Right hindlimb (tissue), 1 donor: ENCODE results near the gene PRKCE.

Experiments
- DNase-seq: peaks from one replicate; pipeline ENCODE4 v3.0.0-alpha.2; 2018

PRKCE gene

DNA sequence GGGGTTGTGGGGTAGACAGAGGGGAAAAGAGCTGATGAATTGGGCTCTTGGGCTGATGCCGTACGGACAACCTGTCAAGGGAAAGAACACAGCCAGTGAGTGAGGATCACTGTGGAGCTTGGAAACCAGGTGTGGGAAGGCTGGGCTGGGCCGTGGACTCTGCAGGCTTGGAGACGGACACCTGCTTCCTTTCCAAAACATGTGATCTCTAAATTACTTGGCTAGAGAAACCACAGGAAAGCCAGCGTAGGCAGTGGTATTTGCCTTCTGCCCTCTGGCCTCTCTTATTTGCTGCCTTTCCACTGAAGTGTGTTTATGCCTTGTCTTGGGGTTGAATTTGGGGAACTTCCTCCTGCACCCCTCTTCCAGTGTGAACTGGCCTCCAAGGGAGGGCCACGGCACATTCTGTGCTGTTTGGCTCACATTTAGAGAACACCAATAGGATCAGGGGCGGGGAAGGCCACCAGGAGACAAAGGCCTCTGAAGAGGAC, 267.7 kb downstream of the PRKCE start:
- DNase-seq: no peak

- DNase-seq: no peak
Measured at GRCh38 chr2:45919711-45920111, 268.2 kb downstream of the PRKCE start.

GRCh38 chr2:45921921-45922320, 270.4 kb downstream of the PRKCE start:
- DNase-seq: no peak

DNA sequence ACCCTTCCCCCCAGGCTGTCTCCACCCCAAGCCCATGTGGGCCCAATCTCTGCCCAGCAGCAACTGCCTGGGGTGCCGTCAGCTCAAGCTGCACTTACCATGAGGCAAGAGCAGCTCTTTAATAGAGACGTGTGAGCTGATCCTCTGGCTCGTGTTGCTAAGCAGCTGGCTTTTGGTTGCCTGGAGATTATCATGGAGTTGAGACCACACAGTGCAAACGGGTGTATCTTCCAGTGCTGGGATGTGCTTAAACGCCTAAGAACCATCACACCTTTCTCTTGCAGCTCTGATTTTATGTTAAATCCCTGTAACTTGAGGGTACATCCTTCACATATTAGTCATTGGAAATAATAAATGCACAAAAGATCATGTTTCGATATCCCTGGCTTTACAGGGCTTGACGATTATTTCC, 271.1 kb downstream of the PRKCE start:
- peak; percentile 47 for DNase-seq

DNA sequence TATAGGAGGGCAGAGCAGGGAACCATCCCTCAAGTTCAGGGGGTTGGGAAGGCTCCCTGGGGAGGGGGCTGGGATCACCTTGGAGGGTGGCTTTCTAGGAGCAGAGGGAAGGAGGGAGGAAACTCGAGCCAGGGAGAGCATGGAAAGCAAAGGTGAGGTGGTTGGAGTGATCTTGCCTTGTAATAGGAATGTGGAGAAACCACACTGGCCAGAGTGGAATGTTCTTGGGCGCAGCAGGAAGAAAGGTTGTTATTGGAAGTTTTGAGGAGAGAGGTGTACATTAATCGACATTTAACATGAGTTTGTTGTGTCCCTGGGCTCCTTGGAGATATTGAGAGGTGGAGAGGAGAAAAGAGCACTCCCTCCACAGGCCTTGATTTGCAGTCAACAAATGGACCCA, 272.2 kb downstream of the PRKCE start:
- no peak for DNase-seq

DNA sequence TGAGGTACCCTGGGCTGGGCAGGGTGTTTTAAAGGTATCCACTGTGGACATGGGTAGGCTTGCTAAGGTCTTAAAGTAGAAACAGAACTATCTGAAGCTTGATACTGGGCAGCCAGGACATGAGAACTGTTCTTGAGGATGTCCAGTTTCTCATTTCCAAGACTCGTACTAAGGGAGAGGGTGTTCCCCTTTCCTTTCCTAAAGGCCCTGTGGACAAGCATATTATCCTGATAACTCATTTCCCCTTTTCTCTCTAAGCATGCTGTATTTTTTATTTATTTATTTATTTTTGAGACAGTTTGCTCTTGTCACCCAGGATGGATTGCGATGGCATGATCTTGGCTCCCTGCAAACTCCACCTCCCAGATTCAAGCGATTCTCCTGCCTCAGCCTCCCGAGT, 273.6 kb downstream of the PRKCE start:
- DNase-seq: no peak

GRCh38 chr2:45925636-45926366, 274.3 kb downstream of the PRKCE start:
- DNase-seq: no peak

GRCh38 chr2:45928946-45929345, 277.5 kb downstream of the PRKCE start:
- no peak for DNase-seq

DNA sequence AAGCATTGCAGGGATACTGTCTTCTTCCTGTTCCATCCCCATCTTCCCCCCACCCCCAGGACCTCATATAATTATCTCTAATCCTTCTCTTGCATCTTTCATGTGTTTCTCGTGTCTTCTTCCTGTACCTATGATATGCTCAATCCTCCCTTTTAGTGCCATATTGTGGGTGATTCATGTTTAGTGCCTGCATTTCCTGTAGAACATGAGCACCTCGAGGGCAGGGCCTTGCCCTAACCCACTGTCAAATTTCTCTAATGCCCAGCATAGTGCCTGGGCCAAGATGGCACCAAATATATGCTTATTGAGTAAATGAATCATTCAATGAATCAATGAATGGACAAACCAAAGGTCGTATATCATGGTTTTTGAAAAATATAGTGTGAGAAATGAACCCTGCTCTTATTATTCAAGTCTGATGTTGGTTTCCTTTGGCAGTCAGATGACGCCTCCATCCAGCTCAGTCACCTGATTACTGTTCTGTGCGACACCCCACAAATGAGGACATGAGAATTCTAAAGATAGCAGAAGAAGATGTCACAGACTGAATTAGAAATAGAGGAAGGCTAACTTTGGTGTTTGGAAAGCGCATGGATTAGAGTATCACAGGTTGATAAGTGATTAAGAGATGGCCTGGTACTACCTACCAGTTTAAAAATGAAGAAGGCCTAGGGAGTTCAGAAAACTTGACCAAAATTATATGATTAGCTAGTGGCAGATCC, 278.4 kb downstream of the PRKCE start:
- no peak for DNase-seq

GRCh38 chr2:45930396-45930792, 278.9 kb downstream of the PRKCE start:
- DNase-seq: no peak

DNA sequence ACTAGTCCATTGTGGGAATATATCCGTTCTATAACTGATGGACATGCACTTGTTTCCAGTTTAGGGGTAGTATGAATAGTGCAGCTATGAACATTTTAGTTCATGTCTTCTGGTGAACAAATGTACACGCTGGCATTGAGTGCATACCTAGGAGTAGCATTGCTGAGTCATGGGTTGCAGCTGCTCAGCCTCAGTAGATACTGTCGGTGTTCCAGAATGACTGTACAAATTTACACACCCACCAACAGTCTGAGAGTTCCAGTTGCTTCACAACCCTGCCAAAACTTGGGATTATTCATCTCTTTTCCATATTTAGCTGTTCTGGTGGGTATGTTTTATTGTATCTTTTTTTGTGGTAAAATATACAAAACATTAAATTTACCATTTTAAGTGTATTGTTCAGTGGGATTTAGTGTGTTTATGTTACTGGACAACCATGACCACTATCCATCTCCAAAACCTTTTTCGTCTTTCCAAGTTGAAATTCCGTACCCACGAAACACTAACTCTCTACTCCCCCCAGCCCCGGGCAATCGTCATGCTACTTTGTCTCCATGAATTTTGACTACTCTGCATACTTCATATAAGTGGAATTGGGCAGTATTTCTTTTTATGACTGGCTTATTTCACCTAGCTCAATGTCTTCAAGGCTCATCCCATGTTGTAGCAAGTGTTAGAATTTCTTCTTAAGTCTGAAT, 281.0 kb downstream of the PRKCE start:
- no peak for DNase-seq

- DNase-seq: peak; percentile 90
Measured at GRCh38 chr2:45935791-45936622, 284.5 kb downstream of the PRKCE start.

DNA sequence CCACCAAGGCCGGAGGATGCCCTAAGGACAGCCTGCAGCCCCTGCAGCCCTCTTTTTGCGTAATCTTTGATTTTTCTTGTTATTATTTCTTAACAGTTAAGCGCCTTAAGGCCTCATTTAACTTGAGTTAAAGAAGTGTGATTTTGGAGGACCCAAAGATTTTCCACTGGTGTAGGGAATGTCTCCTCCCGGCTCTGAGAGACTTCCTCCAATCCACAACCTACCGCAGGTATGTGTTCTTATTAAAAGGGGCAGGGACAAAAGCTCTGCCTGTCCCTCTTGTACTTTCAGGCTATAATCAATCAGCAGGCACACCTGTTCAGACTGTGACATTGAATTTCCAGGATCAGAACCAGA, 285.1 kb downstream of the PRKCE start:
- DNase-seq: no peak

DNA sequence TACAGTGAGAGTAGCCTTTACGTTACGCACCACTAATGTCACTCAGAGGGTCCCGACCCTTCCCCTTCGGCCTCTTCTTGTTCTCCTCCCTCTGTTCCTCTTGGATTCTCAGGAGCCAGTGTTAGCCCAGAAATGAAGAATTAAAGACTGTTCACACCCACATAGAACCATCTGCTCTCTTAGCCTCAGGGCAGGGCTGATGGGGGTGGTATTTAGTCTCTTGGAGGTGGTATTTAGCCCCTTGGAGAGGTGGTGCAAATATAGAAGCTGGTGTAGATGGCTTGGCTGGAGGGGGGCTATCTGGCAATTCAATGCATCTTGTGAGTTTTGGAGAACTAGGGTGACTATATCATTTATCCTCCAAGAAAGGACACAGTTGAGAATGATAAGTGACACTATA, 286.5 kb downstream of the PRKCE start:
- DNase-seq: no peak

DNA sequence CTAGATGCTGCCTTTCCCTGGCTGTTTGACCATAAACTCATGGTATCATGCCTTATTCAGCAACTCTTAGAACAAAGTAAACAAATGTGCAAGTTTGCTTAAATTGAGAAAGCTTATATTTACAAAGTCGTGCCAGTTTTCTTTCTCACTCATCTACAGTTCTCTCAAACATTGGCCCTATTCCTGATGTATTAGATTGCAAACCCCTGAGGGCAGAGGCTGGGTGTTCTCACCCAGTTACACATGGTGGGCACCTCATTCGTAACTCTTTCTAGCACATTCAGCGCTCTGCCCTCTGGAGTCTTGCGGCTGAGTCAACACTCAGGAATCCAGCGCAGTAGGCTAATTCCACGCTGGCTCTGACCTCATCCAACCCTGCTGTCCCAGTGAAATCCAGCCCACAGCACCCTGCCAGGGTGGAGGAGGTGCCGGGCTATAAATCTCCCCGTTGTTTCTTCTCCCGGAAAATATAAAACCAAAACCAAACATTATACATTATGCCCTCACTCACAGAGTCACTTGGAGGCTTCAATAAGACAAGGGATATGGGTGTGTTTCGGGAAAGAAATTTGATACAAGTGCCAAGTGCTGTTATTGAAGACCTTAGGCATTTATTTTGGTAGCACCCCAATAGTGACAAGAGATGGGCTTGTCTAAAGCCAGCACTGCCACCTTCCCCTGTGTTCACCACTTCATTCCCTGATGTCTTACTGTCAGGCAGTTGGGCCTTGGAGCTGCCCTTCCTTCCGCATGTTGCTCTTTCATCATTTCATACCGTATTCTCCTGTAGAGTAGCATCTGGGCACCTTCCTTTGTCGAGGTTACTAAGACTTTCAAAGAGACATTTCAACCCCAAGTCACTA, 287.4 kb downstream of the PRKCE start:
- DNase-seq: peak; percentile 80

GRCh38 chr2:45941531-45942236, 290.2 kb downstream of the PRKCE start:
- DNase-seq: no peak

- DNase-seq: no peak
Measured at GRCh38 chr2:45942237-45942738, 290.8 kb downstream of the PRKCE start.

GRCh38 chr2:45943219-45944044, 292.0 kb downstream of the PRKCE start:
- DNase-seq: peak; percentile 47

- no peak for DNase-seq
Measured at GRCh38 chr2:45944074-45944473, 292.6 kb downstream of the PRKCE start.

- DNase-seq: no peak
Measured at GRCh38 chr2:45945302-45945717, 293.8 kb downstream of the PRKCE start.
